ENCODE data around the gene MCL1. TPM values are rescaled to one million over a fixed set of nuclear protein-coding genes. Genes with fewer than 3 reads are reported as not detected.

The MCL1 gene
- 127 and 177 TPM in 2 replicates for total RNA-seq

DNA sequence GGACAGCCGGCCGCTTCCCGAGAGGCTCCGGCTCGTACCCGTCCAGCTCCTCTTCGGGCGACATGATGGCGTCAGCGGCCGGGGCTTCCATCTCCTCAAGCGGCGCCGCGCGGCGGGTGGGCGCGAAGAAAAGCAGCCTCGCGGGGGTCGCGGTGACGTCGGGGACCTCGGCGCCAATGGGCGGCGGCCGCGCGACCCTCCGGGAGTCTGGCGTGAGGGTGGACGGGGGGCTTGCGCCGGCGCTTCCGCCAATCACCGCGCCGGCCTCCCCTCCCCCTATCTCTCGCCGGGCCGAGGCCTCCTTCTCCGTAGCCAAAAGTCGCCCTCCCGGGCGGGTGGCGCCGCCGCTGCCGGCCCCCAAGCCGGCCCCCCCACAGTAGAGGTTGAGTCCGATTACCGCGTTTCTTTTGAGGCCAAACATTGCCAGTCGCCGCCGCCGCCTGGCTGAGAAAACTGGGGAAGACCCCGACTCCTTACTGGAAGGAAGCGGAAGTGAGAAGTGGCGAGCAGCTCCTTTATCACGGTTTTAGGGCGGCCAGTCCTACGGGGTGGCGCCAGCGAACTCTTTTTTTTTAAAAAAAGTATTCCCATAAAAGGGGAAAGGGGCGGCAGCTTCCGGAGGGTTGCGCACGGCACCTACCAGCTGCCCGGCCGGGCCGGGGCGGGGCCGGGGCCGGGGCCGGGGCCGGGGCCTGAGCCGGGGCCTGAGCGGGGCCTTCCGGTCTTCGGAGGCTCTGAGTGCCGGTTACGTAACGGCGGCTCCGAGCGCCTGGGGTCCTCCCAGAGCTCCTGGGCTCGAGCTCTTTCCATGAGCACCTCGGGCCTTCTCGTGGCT, at the start of gene MCL1:
Gene MCL1 (minus strand): TSS at position 501 of the 835 bp plus-strand sequence. CDS start 80 bp downstream, at position 421.

DNA sequence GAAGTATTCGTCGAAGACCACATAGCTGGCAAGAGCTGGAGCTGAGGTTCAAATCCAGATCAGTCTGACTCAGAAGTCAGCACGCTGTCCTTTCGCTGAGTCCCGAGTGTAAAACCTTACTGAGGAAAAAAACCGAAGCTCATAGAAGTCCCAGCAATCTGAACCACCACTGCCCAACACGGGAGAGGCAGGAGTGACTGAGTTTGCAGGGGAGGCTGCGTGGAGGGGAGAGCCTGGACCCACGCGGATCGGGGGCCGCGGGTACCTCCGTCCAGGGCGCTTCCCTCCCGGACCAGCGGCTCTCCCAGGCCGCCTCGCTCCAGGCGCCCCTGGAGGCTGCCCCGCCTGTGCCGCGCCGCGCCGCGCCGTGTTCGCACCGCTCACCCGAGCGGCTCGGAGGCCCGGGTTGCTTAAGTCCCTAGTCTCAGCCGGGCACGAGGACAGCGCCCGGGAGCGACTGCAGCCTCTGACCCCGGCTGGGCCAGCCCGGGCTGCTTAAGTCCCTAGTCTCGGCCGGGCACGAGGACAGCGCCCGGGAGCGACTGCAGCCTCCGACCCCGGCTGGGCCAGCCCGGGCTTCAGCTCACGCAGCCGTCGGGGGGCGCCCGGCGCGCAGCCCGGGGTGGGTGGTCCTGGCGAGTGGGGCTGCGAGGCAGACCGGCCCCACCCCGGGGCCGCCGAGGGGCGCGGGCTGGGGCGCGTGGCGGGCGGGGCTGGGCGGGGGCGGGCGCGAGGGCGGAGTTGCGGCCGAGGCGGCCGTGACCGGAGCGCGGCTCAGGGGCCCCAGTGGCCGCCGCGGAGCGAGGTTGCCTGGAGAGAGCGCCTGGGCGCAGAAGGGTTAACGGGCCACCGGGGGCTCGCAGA, 30.5 kb downstream of the MCL1 start, which contains the start of gene ADAMTSL4:
Gene ADAMTSL4 (plus strand): TSS at position 777 of the 864 bp plus-strand sequence. CDS start 2,881 bp downstream, outside the sequence.

Other genes with a start within 250 kb of the MCL1 start
- gene RPRD2, start 215.5 kb downstream of the MCL1 start, total RNA-seq = 4.9 and 5.4 TPM in 2 replicates
- 10.8 and 13.5 TPM in 2 replicates for gene TARS2, start 92.2 kb downstream of the MCL1 start, total RNA-seq
- gene ECM1, start 71.5 kb downstream of the MCL1 start, total RNA-seq = 6.3 and 7.8 TPM in 2 replicates
- 0.18 and 0.57 TPM in 2 replicates for gene FALEC, start 63.9 kb downstream of the MCL1 start, total RNA-seq
- 3.6 and 4.8 TPM in 2 replicates for gene ADAMTSL4, start 30.2 kb downstream of the MCL1 start, total RNA-seq
- gene ENSA, start 50.0 kb upstream of the MCL1 start, total RNA-seq = 55.3 and 64.6 TPM in 2 replicates
- gene GOLPH3L, start 117.5 kb upstream of the MCL1 start, total RNA-seq = 7.7 and 7.8 TPM in 2 replicates
- not detected in 2 replicates for gene HORMAD1, start 141.3 kb upstream of the MCL1 start, total RNA-seq
- 3.2 and 7.0 TPM in 2 replicates for gene CTSS, start 186.2 kb upstream of the MCL1 start, total RNA-seq
- gene CTSK, start 228.7 kb upstream of the MCL1 start, total RNA-seq = 89.3 and 116 TPM in 2 replicates

All from smooth muscle cell of bladder (primary cell).